Measurements from ENCODE around the gene RBM23. TPM values are rescaled to one million over a fixed set of nuclear protein-coding genes. Genes with fewer than 3 reads are reported as not detected.
"Not testable (repeated sequence)": the region's sequence is repeated elsewhere in the genome, so short reads cannot be mapped to it uniquely, and the experiment has no call there.

Gene RBM23
- polyA plus RNA-seq, 5 donors = 95.6 to 128 (median 105) TPM

DNA sequence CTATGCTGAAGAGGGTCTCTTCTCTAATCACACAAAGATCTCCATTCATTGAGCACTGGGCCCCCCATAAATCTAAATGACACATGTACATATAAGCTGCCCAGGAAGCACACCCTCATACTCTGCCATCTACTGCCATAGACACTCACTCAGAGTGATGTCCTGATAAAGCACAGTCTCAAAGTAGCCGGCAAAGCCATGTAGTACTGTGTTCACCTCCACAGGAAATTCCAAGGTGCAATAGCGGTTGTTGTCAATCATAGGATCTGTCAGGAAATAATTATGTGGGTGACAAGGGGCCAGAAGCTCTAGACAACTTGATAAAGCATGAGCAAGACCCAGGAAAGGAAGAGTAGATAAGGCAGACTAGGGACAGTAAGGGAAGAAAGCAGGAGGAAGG, 3.3 kb upstream of the RBM23 start:
- DNase-seq = no peak

DNA sequence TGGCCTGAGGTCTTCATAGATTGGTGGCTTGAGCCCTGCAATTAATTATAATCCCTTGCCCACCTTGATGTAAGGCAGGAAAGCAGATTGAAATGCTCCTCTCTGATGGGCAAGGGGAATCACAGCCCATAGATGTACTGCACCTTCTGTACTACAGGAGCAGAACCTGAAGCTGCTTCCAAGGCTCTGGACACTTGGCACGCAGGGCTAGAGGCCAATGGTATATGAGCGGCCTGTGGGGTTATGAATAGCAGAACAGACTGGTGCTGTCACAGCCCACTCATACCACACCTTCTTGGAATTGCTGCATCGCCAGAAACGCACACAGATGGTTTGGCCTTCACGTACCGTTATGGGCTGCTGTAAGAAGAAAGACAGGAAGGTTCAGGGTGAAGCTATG, 1.7 kb upstream of the RBM23 start:
- no peak for DNase-seq

DNA sequence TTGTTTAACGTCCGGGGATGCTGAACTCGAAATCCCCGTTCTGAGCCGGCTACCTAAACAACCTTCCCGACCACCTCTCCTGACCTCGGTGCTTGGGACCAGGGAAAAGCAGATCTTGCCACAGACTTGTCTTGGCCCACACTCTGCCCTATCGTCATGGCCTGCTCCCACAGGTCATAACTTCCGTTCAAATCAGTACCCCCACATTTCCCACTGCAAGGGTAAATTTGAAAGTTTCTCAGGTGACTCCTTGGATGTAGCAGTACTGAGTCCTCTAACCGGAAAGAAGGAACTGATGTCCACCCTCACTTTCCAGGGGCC, 612 bp upstream of the RBM23 start:
- no peak for DNase-seq

DNA sequence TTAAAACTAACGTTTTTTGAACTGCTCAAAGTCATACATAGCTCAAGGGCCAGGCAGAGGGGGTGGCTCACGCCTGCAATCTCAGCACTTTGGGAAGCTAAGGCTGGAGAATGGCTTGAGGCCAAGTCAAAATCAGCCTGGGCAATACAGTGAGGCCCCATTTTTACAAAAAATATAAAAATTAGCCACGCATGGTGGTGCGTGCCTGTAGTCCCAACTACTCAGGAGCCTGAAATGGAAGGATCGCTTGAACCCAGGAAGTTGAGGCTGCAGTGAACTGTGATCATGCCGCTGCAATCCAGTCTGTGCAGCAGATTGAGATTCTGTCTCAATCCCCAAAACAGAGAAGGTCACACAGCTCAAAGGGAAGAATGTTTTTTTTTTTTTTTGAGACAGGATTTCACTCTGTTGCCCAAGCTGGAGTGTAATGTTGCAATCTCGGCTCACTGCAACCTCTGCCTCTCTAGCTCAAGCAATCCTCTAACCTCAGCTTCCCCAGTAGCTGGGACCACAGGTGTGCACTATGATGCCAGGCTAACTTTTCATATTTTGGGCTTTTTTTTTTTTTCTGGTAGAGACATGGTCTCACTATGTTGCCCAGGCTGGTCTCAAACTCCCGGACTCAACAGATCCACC, 2.9 kb downstream of the RBM23 start:
- DNase-seq = no peak

DNA sequence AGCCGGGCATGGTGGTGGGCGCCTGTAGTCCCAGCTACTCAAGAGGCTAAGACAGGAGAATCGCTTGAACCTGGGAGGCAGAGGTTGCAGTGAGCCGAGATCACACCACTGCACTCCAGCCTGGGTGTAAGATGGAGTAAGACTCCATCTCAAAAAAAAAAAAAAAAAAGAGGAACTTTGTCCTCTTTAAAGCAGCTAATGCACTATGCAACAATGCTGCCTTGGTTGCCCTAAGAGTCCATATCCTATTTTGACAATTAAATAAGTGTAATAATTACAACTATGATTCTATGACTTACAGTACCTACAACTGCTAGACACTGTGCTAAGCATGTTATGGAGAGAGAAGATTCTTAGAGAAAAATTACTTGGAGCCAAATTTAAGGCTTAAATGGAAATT, 4.1 kb downstream of the RBM23 start:
- DNase-seq = not testable (repeated sequence)

DNA sequence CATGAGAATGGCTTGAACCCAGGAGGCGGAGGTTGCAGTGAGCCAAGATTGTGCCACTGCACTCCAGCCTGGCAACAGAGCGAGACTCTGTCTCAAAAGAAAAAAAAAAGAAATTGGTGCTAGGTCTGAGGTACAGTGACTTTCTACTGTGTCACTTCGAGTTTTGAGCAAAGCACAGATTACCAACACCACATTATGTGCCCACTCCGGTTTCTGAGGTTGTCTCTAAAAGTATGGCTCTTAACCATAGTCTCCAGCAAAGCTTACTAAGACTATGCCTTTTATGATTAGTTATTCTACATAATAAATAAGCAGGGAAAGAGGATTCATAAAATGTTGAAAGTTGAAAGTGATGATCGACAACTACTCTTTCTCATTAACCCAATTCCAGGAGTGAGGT, 8.0 kb downstream of the RBM23 start:
- DNase-seq = no peak

DNA sequence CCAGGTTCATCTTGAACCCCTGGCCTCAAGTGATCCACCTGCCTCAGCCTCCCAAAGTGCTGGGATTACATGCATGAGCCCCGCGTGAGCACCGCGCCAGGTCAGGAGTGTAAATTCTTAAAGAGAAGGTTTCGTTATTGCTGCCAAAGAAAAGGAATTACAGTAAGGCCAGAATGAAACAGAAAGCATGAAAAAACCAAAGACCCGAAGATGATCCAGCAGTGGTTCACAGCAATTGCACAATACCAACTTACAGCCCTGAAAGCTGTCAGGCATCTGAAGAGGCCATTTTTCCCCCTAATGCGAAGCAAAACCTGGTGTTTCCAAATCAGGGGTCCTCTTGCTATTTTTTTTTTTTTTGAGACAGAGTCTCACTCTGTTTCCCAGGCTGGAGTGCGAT, 10.3 kb downstream of the RBM23 start:
- DNase-seq = no peak

DNA sequence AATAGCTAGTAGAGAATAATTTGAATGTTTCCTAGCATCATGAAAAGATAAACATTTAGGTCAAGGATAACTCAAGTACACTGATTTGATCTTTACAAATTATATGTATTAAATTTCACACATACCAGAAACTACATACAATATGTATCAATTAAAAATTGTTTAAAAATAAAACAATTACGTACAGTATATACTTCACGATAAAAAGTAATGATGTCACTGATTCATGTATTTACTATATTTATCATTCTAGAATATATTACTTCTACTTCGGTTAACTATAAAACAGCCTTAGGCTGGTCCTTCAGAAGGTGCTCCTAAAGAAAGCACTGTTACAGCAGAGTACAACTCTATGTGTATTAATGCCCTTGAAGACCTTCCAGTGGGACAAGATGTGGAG, 11.5 kb downstream of the RBM23 start:
- DNase-seq = no peak

DNA sequence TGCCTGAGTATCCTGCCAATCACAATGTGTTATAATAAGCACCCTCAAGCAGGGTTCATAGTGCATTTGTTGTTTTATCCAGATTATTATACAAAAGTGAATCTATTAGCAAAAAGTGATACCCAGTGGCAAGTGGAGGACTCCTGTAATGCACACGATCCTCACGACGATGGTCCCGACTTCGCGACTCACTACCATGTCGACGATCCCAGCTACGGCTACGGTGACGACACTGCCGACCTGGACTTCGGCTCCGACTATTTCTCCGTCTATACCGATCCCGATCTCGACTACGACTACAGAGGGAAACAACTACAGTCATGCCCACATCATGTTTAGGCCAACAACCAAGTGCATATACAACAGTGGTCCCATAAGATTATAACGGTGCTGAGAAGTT, 12.9 kb downstream of the RBM23 start:
- no peak for DNase-seq

DNA sequence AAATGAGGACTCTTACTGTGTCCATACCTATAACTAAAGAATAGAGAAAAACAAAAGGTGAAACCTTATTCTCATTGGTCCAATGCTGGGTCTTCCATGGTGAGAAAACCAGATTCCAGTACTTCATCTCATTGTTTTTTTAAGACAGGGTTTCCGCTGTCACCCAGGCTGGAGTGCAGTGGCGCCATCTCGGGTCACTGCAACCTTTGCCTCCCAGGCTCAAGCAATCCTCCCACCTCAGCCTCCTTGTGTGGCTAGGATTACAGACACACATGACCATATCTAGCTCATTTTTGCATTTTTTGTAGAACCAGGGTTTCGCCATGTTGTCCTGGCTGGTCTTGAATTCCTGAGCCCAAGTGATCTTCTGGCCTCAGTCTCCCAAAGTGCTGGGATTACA, 13.3 kb downstream of the RBM23 start:
- DNase-seq = no peak

DNA sequence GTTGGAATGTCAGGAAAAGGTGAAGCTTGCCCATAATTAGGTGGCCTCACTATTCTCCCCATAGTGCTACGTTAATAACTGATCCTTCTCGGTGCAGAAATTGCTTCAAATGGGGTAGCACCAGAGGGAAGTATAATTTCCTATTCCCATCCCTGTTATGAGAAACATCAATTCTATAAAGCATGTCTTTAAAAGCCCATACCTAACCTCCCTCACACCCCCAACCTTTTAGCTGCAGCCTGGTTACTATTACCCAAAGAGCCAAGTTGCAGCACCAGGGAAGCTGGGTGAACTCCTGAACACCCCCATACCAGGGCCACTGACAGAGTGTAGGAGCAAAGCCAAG, 15.2 kb downstream of the RBM23 start:
- no peak for DNase-seq

DNA sequence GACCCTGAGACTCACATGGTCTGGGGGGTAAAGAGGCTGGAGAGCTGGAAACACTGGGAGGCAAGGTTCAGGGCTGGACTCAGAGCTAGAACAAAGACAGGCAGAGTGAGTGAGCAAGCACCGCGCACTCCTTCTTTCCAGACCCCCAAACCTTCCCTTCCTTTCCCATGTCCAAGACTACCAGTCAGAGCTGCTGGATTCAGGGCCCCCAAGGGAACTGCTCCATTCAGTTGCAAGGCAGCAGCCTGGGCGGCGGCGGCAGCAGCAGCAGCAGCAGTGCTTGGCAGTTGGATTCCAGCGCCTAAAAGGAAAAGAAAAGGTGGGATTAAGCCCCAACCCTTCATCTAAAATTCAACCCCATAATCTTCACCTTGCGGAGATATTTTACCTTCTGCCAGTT, 17.1 kb downstream of the RBM23 start:
- DNase-seq = no peak

DNA sequence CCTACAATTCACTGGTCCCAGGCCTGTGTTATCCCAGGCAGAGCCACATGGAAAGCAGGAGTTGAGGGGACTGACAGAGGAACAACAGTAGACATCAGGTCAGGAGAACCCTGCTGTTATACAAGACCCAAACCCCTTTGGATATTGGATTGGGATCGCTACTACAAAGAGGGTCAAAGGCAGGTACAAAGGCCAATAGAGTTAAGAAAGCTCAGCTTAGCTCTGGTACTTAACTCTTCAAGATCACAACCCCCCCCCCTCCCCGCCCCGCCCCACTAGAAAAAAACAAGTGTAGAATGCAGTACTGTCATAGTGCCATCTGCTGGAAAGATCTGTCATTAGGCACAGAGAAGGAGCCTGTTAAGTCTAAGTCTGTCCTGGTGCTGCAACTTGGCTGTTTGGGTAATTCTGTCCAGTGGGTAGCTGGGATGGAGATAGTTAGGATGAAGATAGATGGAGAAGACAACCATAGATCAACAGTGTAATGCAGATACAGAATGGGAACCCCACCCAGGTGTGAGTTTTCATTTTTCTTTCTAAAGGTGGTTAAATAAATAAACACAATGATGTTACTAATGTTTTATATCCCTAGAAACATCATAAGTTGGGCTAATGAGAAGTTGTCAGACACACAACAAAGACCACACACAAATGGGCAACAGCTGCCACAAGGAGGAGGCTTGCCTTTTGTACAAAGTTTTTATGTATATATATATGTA, 18.7 kb downstream of the RBM23 start:
- peak in 1 of 2 donors; percentile 43 for DNase-seq

DNA sequence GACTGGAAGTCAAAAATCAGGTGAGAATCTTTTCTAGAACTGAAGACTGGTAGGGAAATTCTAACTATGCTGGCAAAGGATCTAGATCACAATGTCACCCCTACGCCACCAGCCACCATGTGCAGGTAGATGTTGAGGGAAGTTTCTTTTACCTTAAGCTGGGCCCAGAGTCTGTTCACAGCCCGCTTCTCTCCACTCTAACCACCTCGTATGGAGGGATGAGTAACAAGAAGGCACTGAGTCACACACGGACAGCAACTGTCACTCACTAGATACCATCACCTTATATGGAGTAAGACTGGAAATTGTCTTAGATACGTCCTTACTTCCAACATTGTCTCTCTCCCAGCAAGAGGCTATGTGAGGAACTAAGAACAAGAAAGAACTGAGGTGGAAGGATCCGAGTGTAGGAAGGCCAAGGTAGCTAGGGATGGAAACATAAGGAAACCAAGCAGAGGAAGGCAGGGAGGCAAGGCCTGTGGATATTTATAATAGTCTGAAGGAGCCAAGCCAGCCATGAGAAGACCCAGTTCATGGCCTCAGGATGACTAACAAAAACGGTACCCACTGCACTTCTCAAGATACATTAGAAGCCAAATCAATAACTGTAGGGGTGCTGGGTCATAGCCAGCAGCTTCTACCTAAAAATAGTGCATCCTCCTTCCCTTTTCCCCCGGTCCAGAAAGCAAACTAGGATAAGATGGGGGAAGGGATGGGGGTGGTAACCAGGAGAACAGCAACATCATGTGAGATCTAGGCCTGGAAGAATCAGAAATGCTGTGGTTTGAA, 20.5 kb downstream of the RBM23 start:
- DNase-seq = no peak

DNA sequence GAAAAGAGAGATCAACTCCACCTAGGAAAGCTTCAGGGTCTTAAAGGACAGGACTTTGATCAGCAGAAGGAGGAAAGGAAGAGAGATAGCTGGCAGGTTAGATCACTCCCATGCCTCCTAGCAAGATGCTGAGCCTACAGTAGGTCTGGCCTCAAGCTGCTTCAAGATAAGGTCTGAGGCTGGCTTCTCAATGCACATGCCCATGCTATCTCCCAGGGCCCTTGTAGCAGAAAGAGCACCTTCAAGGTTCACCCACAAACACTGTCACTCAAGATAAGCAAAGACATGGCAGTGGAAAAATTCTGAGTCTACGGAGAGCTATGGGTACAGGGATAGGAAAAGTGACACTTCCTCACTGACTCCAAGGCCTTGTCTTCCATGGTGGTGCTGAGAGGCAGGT, 21.6 kb downstream of the RBM23 start:
- no peak for DNase-seq

DNA sequence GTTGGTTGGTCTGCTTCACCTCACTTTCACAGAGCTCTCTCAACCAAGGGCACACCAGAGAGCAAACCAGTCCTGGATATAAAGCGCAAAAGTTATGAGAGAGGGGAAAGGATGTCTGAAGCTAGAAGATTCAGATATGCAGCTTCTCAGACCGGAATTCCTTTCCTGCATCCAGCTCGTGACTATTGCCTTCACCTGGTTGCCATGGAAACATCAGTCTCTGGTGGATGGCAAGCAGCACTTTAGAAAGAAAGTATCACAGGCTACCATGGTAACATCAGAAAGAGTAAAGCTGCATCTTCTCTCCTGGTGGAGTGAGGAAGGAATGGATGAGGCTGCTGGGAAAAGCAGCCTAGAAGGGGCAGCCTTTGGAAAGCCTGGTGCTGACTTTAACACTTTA, 22.2 kb downstream of the RBM23 start:
- no peak for DNase-seq

DNA sequence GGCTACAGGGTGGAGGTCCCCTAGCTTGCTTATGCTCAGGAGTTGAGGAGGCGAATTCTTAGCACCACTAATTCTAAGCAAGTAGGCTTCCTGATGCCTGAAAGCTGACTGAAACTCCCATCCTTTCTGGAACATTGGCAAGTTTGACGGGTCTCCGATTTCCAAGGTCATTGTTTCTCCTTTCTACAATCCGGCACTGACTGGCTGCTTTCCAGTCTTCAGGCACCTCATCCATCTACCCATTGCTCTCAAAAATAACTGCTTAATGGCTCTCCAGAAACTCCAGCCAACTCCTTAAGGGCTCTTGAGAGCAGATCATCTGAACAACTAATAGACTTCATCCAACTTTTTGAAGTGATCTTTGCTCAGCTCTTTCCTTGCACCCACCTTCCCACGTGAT, 22.6 kb downstream of the RBM23 start:
- no peak for DNase-seq

DNA sequence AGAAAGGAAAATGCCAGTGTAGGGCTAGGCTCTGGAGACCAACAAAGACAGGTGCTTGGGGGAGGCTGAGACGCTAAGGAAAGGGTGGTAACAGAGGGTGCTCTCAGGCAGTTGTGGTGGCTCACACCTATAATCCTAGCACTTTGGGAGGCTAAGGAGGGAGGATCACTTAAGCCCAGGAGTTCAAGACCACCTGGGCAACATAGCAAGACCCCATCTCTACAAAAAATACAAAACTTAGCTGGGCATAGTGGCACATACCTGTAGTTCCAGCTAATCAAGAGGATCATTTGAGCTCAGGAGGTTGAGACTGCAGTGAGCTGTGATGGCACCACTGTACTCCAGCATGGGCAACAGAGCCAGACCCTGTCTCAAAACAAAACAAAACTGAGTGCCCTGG, 23.5 kb downstream of the RBM23 start:
- DNase-seq = no peak

DNA sequence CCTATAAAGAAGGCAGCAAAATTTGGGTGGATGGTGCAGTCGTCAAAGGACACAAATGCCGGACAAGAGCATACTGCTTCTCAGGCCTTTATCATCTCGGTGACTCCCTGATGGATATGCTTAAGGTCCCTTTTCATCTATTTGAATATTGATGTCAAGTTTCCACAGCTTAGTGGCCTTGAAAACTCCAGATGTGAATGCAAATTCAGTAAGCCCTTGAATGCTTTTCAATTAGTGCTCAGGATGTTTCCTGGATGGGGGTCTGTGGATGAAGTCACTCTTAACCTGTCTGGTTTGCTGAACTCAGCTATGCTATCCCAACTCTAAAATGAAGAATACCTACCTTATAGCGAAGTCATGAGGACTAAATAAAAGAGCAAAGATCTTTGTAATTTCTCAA, 25.2 kb downstream of the RBM23 start:
- no peak for DNase-seq

DNA sequence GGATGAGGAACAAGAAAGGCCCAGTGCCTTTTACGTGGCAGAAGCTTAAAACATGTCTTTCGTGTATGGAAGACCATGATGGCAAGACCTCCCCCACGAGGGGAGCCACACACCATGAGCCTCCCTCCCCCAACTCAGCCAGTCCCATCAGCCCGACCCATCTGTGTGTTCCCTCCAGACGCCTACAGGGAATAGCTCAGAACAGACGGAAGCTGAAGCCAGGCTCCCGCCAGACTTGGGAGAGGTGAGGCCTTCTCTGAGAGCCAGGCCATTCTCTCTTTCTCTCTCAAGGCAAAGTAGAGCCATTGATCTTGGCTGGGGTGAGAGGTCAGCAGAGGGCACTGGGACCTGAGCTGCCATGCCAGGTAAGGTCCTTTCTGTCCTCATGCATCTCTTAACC, 26.5 kb downstream of the RBM23 start:
- no peak for DNase-seq

DNA sequence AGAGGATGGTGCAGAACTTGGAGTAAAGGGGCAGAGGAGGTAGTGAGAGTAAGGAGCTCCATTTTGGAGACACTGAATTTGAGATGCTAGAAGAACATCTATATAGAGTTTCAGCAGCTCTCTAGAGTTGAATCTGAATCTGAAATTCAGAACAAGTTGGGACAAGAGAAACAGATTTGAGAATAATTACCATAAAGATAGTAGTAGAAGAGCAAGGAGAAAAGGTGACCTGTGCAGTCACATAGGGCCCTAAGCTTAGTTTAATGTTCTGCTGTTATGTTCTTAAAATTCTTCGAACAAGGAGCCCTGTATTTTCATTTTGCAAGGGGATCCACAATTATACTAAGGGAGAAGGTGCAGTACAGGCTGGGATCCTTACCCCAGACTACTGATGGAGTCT, 28.5 kb downstream of the RBM23 start:
- DNase-seq = no peak

DNA sequence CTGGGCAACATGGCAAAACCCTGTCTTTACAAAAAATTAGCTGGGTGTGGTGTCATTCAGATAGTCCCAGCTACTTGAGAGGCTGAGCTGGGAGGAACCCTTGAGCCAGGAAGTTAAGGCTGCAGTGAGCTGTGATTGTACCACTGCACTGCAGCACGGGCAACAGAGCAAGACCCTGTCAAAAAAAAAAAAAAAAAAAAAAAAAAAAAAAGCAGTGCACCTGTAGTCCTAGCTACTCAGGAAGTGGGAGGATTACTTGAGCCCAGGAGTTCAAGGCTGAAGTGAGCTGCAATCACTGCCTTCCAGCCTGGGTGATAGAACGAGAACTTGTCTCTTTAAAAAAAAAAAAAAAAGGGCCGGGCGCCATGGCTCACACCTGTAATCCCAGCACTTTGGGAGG, 30.3 kb downstream of the RBM23 start:
- no peak for DNase-seq

DNA sequence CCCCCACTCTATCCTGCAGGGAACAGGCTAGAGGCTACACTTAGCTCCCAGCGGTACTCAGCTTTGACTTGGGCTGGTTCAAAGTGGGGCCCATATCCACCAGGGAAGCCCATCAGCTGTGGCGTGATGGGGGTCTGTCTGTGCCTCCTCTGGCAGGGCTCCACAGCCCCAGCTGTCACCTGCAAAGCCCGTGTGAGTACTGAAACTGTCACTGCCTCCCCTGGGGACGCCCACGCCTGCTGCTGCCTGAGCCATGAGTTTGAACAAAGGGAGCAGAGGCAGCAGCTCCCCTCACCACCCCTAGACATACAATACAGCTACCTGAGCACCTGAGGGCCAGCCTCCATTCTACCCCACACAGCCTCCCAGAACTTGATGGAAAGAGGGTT, 31.0 kb downstream of the RBM23 start:
- DNase-seq = no peak
